GM23338 (cell line): ENCODE measurements around the gene ACYP1.

Source experiments
- CREB1 ChIP-seq: fragments of 250-450 bp; sonication (Bioruptor Pico); IDR thresholded peaks from 2 replicates; pipeline ENCODE4 v1.5.0; 2020; ENCODE audit warnings: low read depth, mild to moderate bottlenecking, moderate library complexity
- CTCF ChIP-seq, 2 experiments: fragments of 200-600 bp in 1 of 2; sonication (generic) in 1 of 2; conservative IDR thresholded peaks; 2 replicates each; pipeline versions ENCODE4 v1.5.1 to v1.6.1; 2016 to 2017; ENCODE audit warnings: antibody characterized with exemption in 2 of 2, low read depth in 2 of 2, mild to moderate bottlenecking in 2 of 2, moderate library complexity in 1 of 2
- EZH2 ChIP-seq: fragments of 200-600 bp; sonication (generic); IDR thresholded peaks from one replicate; pipeline ENCODE4 v1.8.0; 2017; ENCODE audit warnings: antibody characterized with exemption, mild to moderate bottlenecking, low read depth; ENCODE audit not compliant: unreplicated experiment
- EZH2phosphoT487 ChIP-seq: fragments of 200-600 bp; sonication (generic); IDR thresholded peaks from one replicate; pipeline ENCODE4 v1.8.1; 2018; ENCODE audit warnings: antibody characterized with exemption; ENCODE audit not compliant: unreplicated experiment
- POLR2AphosphoS5 ChIP-seq: IDR thresholded peaks from 2 replicates; pipeline ENCODE4 v1.6.1; 2016; ENCODE audit warnings: antibody characterized with exemption, low read depth
- REST ChIP-seq: IDR thresholded peaks from one replicate; pipeline ENCODE4 v1.6.1; 2018; ENCODE audit warnings: antibody characterized with exemption; ENCODE audit not compliant: unreplicated experiment
- STAT1 ChIP-seq: IDR thresholded peaks from one replicate; pipeline ENCODE4 v1.6.1; 2016; ENCODE audit warnings: antibody characterized with exemption; ENCODE audit not compliant: unreplicated experiment

GRCh38 chr14:75044752-75045151, 19.1 kb downstream of the ACYP1 start:
- no peak for TF ChIP-seq STAT1
- no peak for TF ChIP-seq CTCF (conservative IDR thresholded peaks at IDR 0.05; ENCODE audit: low read depth in 2 of 2)
- no peak for TF ChIP-seq EZH2
- no peak for TF ChIP-seq EZH2phosphoT487
- no peak for TF ChIP-seq REST
- no peak for TF ChIP-seq POLR2AphosphoS5
- TF ChIP-seq CREB1 (CRISPR knock-in tag) = no peak
